GM15510 (cell line): ENCODE measurements around the gene PTK6.

Experiments
- POLR2A ChIP-seq: IDR thresholded peaks from 3 replicates; pipeline ENCODE4 v1.6.1; 2011; ENCODE audit warnings: borderline replicate concordance; ENCODE audit not compliant: insufficient read length; ENCODE audit errors: extremely low read depth

The PTK6 gene

GRCh38 chr20:63536997-63537524 lies at the start of gene PTK6:
Gene PTK6, minus strand, starts transcription at chr20:63537376. Its CDS starts 62 bp downstream, at chr20:63537314.
- TF ChIP-seq POLR2A = no peak

GRCh38 chr20:63586797-63587196 lies 49.6 kb upstream of the PTK6 start:
- TF ChIP-seq POLR2A = no peak

GRCh38 chr20:63585616-63586565 lies 48.7 kb upstream of the PTK6 start:
- TF ChIP-seq POLR2A = no peak

GRCh38 chr20:63582382-63583063 lies 45.3 kb upstream of the PTK6 start:
- no peak for TF ChIP-seq POLR2A

GRCh38 chr20:63580796-63581461 lies 43.8 kb upstream of the PTK6 start:
- TF ChIP-seq POLR2A = no peak

- no peak for TF ChIP-seq POLR2A
Observed at GRCh38 chr20:63579017-63579694, 42.0 kb upstream of the PTK6 start.

GRCh38 chr20:63578224-63579016 lies 41.2 kb upstream of the PTK6 start:
- TF ChIP-seq POLR2A = no peak

GRCh38 chr20:63577317-63577894 lies 40.2 kb upstream of the PTK6 start:
- no peak for TF ChIP-seq POLR2A

GRCh38 chr20:63576311-63576710 lies 39.1 kb upstream of the PTK6 start:
- no peak for TF ChIP-seq POLR2A

GRCh38 chr20:63574829-63575743 lies 37.9 kb upstream of the PTK6 start:
- TF ChIP-seq POLR2A = no peak

GRCh38 chr20:63574156-63574828 lies 37.1 kb upstream of the PTK6 start, which contains the start of gene HELZ2:
Gene HELZ2, minus strand, starts transcription at chr20:63574239. Its CDS starts 1,854 bp downstream, at chr20:63572385.
- TF ChIP-seq POLR2A = peak; percentile 57

- no peak for TF ChIP-seq POLR2A
Observed at GRCh38 chr20:63573647-63574131, 36.5 kb upstream of the PTK6 start.
